HepG2 (cell line): ENCODE data around the gene RIPK1. TPM values are rescaled to one million over a fixed set of nuclear protein-coding genes. Genes with fewer than 3 reads are reported as not detected.

ENCODE experiments used
- CCDC6 ChIP-seq: sonication (generic); formaldehyde crosslinking; IDR thresholded peaks from 2 replicates; pipeline ENCODE4 v1.8.1; 2022; ENCODE audit warnings: mild to moderate bottlenecking, missing genetic modification reagents, moderate library complexity
- GLI4 ChIP-seq: sonication (generic); formaldehyde crosslinking; IDR thresholded peaks from 2 replicates; pipeline ENCODE4 v1.5.1; 2020; ENCODE audit warnings: missing genetic modification reagents, mild to moderate bottlenecking, moderate library complexity, borderline replicate concordance
- HDAC6 ChIP-seq: fragments of 200-600 bp; sonication (generic); IDR thresholded peaks from 2 replicates; pipeline ENCODE4 v1.7.0; 2017; ENCODE audit warnings: mild to moderate bottlenecking, antibody characterized with exemption, low read length, low read depth
- IKZF1 ChIP-seq: fragments of 450-650 bp; IDR thresholded peaks from 2 replicates; pipeline ENCODE4 v1.7.1; 2016
- ISX ChIP-seq: sonication (generic); formaldehyde crosslinking; conservative IDR thresholded peaks from 2 replicates; pipeline ENCODE4 v1.5.0; 2020; ENCODE audit warnings: missing genetic modification reagents
- NAIF1 ChIP-seq: sonication (generic); formaldehyde crosslinking; IDR thresholded peaks from 2 replicates; pipeline ENCODE4 v1.5.0; 2020; ENCODE audit warnings: mild to moderate bottlenecking, missing genetic modification reagents, borderline replicate concordance
- PLSCR1 ChIP-seq: sonication (generic); formaldehyde crosslinking; IDR thresholded peaks from 2 replicates; pipeline ENCODE4 v1.5.0; 2020; ENCODE audit warnings: missing genetic modification reagents, mild to moderate bottlenecking, borderline replicate concordance
- POLR2AphosphoS5 ChIP-seq: IDR thresholded peaks from 2 replicates; pipeline ENCODE4 v1.6.1; 2012; ENCODE audit warnings: low read depth, low read length
- PPARG ChIP-seq: conservative IDR thresholded peaks from 2 replicates; pipeline ENCODE4 v1.6.1; 2016; ENCODE audit warnings: missing biosample characterization, missing genetic modification reagents
- RARA ChIP-seq: IDR thresholded peaks from 2 replicates; pipeline ENCODE4 v1.6.1; 2016; ENCODE audit warnings: missing genetic modification reagents, missing compliant biosample characterization
- RCOR2 ChIP-seq: IDR thresholded peaks from 2 replicates; pipeline ENCODE4 v1.6.1; 2016; ENCODE audit warnings: missing biosample characterization, missing genetic modification reagents
- TERF1 ChIP-seq: sonication (generic); formaldehyde crosslinking; IDR thresholded peaks from 2 replicates; pipeline ENCODE4 v1.8.0; 2022; ENCODE audit warnings: mild to moderate bottlenecking, missing genetic modification reagents, moderate library complexity
- THAP7 ChIP-seq: sonication (generic); formaldehyde crosslinking; IDR thresholded peaks from 2 replicates; pipeline ENCODE4 v1.8.1; 2023; ENCODE audit warnings: mild to moderate bottlenecking, missing genetic modification reagents
- TOE1 ChIP-seq: sonication (generic); formaldehyde crosslinking; IDR thresholded peaks from 2 replicates; pipeline ENCODE4 v1.4.0; 2020; ENCODE audit warnings: mild to moderate bottlenecking, missing genetic modification reagents
- TRIM24 ChIP-seq: sonication (generic); formaldehyde crosslinking; IDR thresholded peaks from 2 replicates; pipeline ENCODE4 v1.8.0; 2022; ENCODE audit warnings: mild to moderate bottlenecking, missing genetic modification reagents
- ZEB1 ChIP-seq: IDR thresholded peaks from 2 replicates; pipeline ENCODE4 v1.6.1; 2012; ENCODE audit warnings: mild to moderate bottlenecking, low read depth, inconsistent platforms; ENCODE audit not compliant: insufficient replicate concordance
- ZNF414 ChIP-seq: sonication (generic); formaldehyde crosslinking; IDR thresholded peaks from 2 replicates; pipeline ENCODE4 v1.5.0; 2020; ENCODE audit warnings: missing genetic modification reagents
- ZNF609 ChIP-seq: sonication (generic); formaldehyde crosslinking; IDR thresholded peaks from 2 replicates; pipeline ENCODE4 v1.4.0; 2020; ENCODE audit warnings: mild to moderate bottlenecking, missing genetic modification reagents, borderline replicate concordance
- ZNF703 ChIP-seq: sonication (generic); formaldehyde crosslinking; IDR thresholded peaks from 2 replicates; pipeline ENCODE4 v1.5.1; 2020; ENCODE audit warnings: missing genetic modification reagents, mild to moderate bottlenecking, moderate library complexity, borderline replicate concordance
- ZNF746 ChIP-seq: sonication (generic); formaldehyde crosslinking; IDR thresholded peaks from 2 replicates; pipeline ENCODE4 v1.8.0; 2022; ENCODE audit warnings: mild to moderate bottlenecking, missing genetic modification reagents
- ZNF780A ChIP-seq: sonication (generic); formaldehyde crosslinking; IDR thresholded peaks from 2 replicates; pipeline ENCODE4 v1.8.0; 2022; ENCODE audit warnings: mild to moderate bottlenecking, missing genetic modification reagents, moderate library complexity
- polyA plus RNA-seq, 8 experiments: library from polyadenylated mRNA; depleted of rRNA in 3 of 8; stranded (reverse) in 7 of 8; unstranded in 1 of 8; fragments of >200 nt; fragmentation: Illumina TruSeq in 4 of 8; extraction: Trizol in 4 of 8; gene quantifications; 2 replicates each; pipeline versions ENCODE4 v1.2.1 to v1.2.3, GENCODE V29; 2011 to 2016; ENCODE audit warnings: low read depth in 4 of 8, missing spikeins in 1 of 8, mixed read lengths in 1 of 8; ENCODE audit not compliant: insufficient read depth in 1 of 8
- total RNA-seq, 5 experiments: library from RNA; depleted of rRNA; stranded (reverse); fragments of >200 nt; fragmentation: Illumina TruSeq; extraction: Trizol; gene quantifications; 2 replicates each; pipeline ENCODE4 v1.2.3, GENCODE V29; 2016; ENCODE audit warnings: low read depth in 1 of 5

The RIPK1 gene
- total and polyA plus RNA-seq, 2 of the 13 experiments (the other 11 are each of a cell fraction or from before 2014, with no cell fraction given), result 9.0 to 10.3 TPM

GRCh38 chr6:3157131-3157933 is 89.0 kb downstream of the RIPK1 start, which contains the start of gene TUBB2A (continued):
- TF ChIP-seq ZNF609 (CRISPR knock-in tag) (no peak; the same call in 1 of the 2 replicates), ZNF746 (peak; percentile 44; the same call in 1 of the 2 replicates), HDAC6 (no peak), PLSCR1 (CRISPR knock-in tag) (no peak), NAIF1 (CRISPR knock-in tag) (no peak), TRIM24 (CRISPR knock-in tag) (no peak), RCOR2 (CRISPR knock-in tag) (no peak), ZNF703 (CRISPR knock-in tag) (peak; percentile 0; the same call in 1 of the 2 replicates), ZNF780A (CRISPR knock-in tag) (no peak; the same call in 1 of the 2 replicates), ISX (0 out of 2 replicates have a peak, but pooled peaks have one; percentile 87), GLI4 (CRISPR knock-in tag) (no peak), CCDC6 (CRISPR knock-in tag) (peak; percentile 93), RARA (CRISPR knock-in tag) (peak; percentile 58), POLR2AphosphoS5 (peak; percentile 84), TERF1 (peak; percentile 97), IKZF1 (no peak), ZEB1 (no peak), THAP7 (CRISPR knock-in tag) (no peak), ZNF414 (no peak; the same call in none of the 2 replicates), PPARG (CRISPR knock-in tag) (peak; percentile 68; the same call in 1 of the 2 replicates), TOE1 (no peak)
